Osteoblast (primary cell): Measurements from ENCODE around the gene CIZ1. TPM values are rescaled to one million over a fixed set of nuclear protein-coding genes. Genes with fewer than 3 reads are reported as not detected.
A peak's percentile ranks its signal among the peaks of the same experiment; 100 is the strongest.

ENCODE experiments used
- DNase-seq: peaks from one replicate; pipeline ENCODE4 v3.0.0; 2011; ENCODE audit warnings: low spot score, mixed read lengths; ENCODE audit not compliant: insufficient read length; ENCODE audit errors: missing footprints
- H2AFZ ChIP-seq: 2 replicates; pipeline ENCODE4 v1.6.0; 2011; ENCODE audit warnings: mild to moderate bottlenecking, low read length
- H3K27ac ChIP-seq: 2 replicates; pipeline ENCODE4 v1.5.1; 2011; ENCODE audit warnings: mild to moderate bottlenecking, low read depth, low read length, moderate library complexity
- H3K27me3 ChIP-seq: 2 replicates; pipeline ENCODE4 v1.6.0; 2012; ENCODE audit warnings: mild to moderate bottlenecking, control low read depth, inconsistent platforms, low read length, moderate library complexity; ENCODE audit not compliant: insufficient read depth
- H3K36me3 ChIP-seq: 2 replicates; pipeline ENCODE4 v1.5.1; 2011; ENCODE audit warnings: mild to moderate bottlenecking, low read length, control low read depth, moderate library complexity; ENCODE audit not compliant: insufficient read depth
- H3K4me1 ChIP-seq: 2 replicates; pipeline ENCODE4 v1.5.1; 2011; ENCODE audit warnings: mild to moderate bottlenecking, low read length, control low read depth, moderate library complexity; ENCODE audit not compliant: insufficient read depth
- H3K4me2 ChIP-seq: 2 replicates; pipeline ENCODE4 v1.6.0; 2011; ENCODE audit warnings: mild to moderate bottlenecking, low read length; ENCODE audit not compliant: insufficient read depth
- H3K4me3 ChIP-seq: fragments of 200-600 bp; sonication (generic); 3 replicates; pipeline ENCODE4 v1.5.1; 2012; ENCODE audit warnings: mild to moderate bottlenecking, low read length, inconsistent platforms; ENCODE audit not compliant: insufficient read depth
- H3K79me2 ChIP-seq: 2 replicates; pipeline ENCODE4 v1.6.0; 2012; ENCODE audit warnings: mild to moderate bottlenecking, low read length, control low read depth, inconsistent platforms; ENCODE audit not compliant: insufficient read depth
- H3K9me3 ChIP-seq: 2 replicates; pipeline ENCODE4 v1.5.1; 2011; ENCODE audit warnings: low read depth, low read length, control low read depth
- H4K20me1 ChIP-seq: 2 replicates; pipeline ENCODE4 v1.6.0; 2012; ENCODE audit warnings: mild to moderate bottlenecking, low read length, control low read depth; ENCODE audit not compliant: insufficient read depth
- CTCF ChIP-seq: IDR thresholded peaks from 2 replicates; pipeline ENCODE4 v1.5.1; 2011; ENCODE audit warnings: mild to moderate bottlenecking, low read depth, low read length, moderate library complexity; ENCODE audit errors: extremely low read depth
- total RNA-seq: library from RNA; depleted of rRNA; stranded (reverse); fragments of >200 nt; gene quantifications from 2 replicates; pipeline ENCODE4 v1.2.3, GENCODE V29; 2012

Gene CIZ1
- total RNA-seq, 1 donor = 33.7 TPM

GRCh38 chr9:128153947-128154695 is 37.3 kb downstream of the CIZ1 start:
- no peaks in the 10 kb centered on the region for H3K79me2 ChIP-seq
- H2AFZ ChIP-seq = no peak overlapping the region

GRCh38 chr9:128153060-128153946 is 38.1 kb downstream of the CIZ1 start:
- DNase-seq = peak; percentile 62
- no peaks in the 10 kb centered on the region for H4K20me1 ChIP-seq
- no peaks in the 10 kb centered on the region for H3K4me1 ChIP-seq
- H3K27ac ChIP-seq = no peak overlapping the region
- no peaks in the 10 kb centered on the region for H3K36me3 ChIP-seq
- peaks cover 3% of the 10 kb centered on the region for H3K27me3 ChIP-seq
- H2AFZ ChIP-seq = no peak overlapping the region
- TF ChIP-seq CTCF = no peak
- no peaks in the 10 kb centered on the region for H3K9me3 ChIP-seq
- H3K79me2 ChIP-seq = no peaks in the 10 kb centered on the region
- H3K4me2 ChIP-seq = no peak overlapping the region
- no peak overlapping the region for H3K4me3 ChIP-seq

More at GRCh38 chr9:128153947-128154695, 37.3 kb downstream of the CIZ1 start:
- H3K27me3 ChIP-seq = no peaks in the 10 kb centered on the region
- no peaks in the 10 kb centered on the region for H4K20me1 ChIP-seq
- H3K27ac ChIP-seq = no peak overlapping the region
- H3K36me3 ChIP-seq = no peaks in the 10 kb centered on the region
- no peaks in the 10 kb centered on the region for H3K4me1 ChIP-seq
- no peak overlapping the region for H3K4me2 ChIP-seq
- H3K4me3 ChIP-seq = no peak overlapping the region
- H3K9me3 ChIP-seq = no peaks in the 10 kb centered on the region
- TF ChIP-seq CTCF = no peak
- DNase-seq = peak; percentile 45

- H3K9me3 ChIP-seq = no peaks in the 10 kb centered on the region
- DNase-seq = peak; percentile 71
- peaks cover 5% of the 10 kb centered on the region for H3K27me3 ChIP-seq
- no peaks in the 10 kb centered on the region for H3K36me3 ChIP-seq
- no peaks in the 10 kb centered on the region for H3K79me2 ChIP-seq
- no peak overlapping the region for H3K4me3 ChIP-seq
- H3K4me2 ChIP-seq = no peak overlapping the region
- no peaks in the 10 kb centered on the region for H3K4me1 ChIP-seq
- H3K27ac ChIP-seq = no peak overlapping the region
- no peak for TF ChIP-seq CTCF
- no peaks in the 10 kb centered on the region for H4K20me1 ChIP-seq
- H2AFZ ChIP-seq = no peak overlapping the region
Observed at GRCh38 chr9:128152133-128153059, 39.0 kb downstream of the CIZ1 start.
